ENCODE measurements around the gene ADAT3.

Gene ADAT3

GRCh38 chr19:1905110-1905862 is at the start of gene ADAT3, which contains the start of gene SCAMP4:
Gene ADAT3 (plus strand): TSS chr19:1905399. CDS start chr19:1912048, 6,649 bp downstream.
Gene SCAMP4 (plus strand): TSS chr19:1905399. CDS start chr19:1915020, 9,621 bp downstream.
- DNase-seq, result peak; percentile 51 to 99 (median 98)

DNA sequence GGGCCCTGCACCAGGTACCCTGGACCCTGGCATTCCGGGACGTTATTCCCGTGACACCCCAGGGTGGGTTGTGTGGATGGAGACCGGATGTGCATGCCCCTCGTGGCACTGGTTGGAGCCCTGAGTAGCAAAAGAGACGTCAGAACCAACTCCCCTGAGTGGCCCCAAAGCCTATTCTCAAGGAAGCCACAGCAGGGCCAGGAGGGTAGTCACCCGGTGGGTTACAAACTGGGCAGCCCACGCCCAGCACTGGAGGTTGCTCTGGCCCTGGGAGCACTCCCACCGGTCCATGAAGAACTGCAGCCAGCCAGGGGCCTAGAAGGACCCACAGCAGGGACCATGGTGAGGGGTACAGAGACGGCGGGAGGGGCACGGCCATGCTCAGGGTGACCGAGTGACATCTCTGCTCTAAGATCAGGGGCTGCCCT is 49.4 kb upstream of the ADAT3 start:
- no peak for DNase-seq

DNA sequence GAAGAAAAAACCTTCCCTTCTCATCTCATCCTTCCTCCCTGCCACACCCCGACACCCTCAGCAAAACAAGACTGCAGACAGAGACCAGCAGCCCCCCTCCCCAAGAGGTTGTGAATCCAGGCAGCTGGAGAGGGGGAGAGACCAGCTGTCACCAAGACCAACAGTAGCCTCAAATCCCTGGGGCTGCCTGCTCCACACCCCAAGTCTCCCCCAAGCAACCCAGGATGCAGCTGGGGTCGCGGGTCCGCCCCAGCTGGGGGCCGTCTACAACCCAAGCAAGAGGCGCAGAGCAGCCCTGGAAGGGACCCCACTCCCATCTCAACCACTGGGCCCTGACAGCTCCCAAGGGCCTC is 48.9 kb upstream of the ADAT3 start:
- DNase-seq, result no peak

- peak in 30 of 58 donors; percentile 20 to 60 (median 40) for DNase-seq
These were observed 48.2 kb upstream of the ADAT3 start for GRCh38 chr19:1856698-1857603.

DNA sequence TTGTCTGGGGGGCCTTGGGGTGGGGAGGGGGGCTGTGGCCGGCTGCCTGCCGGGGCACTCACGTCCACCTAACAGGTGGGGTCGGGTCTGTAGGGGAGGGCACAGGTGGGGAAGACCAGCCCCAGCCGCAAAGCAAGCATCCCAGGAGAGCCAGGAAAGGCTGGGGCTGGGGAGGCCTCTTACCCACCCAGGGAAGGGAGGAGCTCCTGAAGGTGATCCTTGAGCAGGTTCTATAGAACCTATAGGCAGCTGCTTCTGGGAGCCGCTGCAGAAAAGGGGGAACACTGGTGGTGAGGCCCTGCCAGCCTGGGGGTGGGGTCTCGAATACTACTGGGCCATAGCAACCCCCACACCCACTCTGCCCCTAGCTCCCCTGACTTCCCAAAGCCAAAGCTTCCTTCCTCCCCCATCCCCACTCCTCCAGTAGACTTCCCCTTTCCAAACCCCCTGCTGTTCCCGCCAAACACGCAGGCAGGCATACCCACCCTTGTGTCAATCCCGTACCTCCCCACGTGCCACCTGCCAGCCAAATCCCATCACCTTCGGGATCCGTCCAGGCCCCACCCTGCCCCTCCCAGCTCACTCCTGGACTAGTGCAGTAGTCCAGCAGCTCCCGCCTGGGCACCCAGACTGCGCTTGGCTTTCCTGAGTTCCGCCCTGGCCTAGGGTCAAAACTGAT is 47.4 kb upstream of the ADAT3 start:
- DNase-seq, result no peak

GRCh38 chr19:1858412-1859081 is 46.7 kb upstream of the ADAT3 start:
- no peak for DNase-seq

- DNase-seq, result peak in 1 of 58 donors; percentile 30
These were observed 45.8 kb upstream of the ADAT3 start for GRCh38 chr19:1859331-1859781.

- DNase-seq, result peak in 50 of 58 donors; percentile 11 to 82 (median 56)
These were observed 45.0 kb upstream of the ADAT3 start for GRCh38 chr19:1860042-1860775.

DNA sequence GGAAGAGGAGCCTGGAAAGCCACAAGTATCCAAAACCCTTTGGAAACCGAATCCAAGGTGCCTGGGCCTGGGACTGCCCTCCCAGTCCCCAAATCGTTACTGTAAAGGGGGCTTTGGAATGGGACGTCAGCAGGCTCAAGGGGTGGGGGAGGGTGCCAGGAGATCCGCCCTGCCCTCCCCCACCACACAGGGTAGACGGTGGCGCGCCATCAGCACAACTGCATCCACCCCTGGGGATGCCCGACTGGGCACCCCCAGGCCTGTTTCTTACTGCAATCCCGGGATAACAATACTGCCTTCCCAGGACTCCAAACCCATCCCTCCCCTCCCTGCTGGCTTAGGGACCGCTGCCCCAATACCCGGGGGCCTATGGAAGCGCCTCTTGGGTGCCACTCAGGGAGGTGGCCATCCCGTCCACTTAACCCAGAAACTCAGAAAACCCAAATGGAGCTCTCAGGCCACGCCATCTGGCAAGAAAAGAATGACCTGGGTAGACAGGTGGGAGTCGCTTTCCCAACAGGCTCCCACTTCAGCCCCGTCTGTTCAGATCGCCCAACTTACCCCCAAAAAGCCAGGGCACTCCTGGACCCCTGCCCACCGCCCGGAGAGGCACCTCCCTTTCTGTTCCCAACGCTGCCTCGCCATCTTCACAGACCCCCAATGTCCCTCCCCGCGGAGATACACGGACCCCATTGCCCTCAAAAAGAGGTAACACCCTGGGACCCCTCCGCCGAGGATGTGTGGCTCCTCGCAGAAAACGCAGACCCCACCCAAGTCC is 44.2 kb upstream of the ADAT3 start:
- DNase-seq, result no peak

- DNase-seq, result no peak
These were observed 43.6 kb upstream of the ADAT3 start for GRCh38 chr19:1861599-1862031.

DNA sequence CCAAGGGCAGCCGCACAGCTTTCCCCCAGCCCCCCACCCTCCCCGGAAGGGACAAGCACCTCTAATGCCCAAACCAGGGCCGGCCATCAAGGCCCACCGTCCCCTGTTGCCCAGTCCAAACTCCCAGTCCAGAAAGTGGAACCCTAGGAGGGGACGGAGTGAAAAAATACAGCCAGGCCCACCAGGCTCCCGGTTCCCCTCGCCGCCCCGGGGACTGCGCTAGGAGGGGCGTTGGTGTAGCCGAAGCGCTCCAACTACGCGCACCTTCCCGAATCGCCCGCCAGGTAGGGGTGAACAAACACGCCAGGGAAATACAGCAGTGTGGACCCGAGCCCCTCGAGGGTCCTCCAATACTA is 43.2 kb upstream of the ADAT3 start:
- DNase-seq, result no peak

GRCh38 chr19:1862424-1863327 is 42.5 kb upstream of the ADAT3 start:
- no peak for DNase-seq

DNA sequence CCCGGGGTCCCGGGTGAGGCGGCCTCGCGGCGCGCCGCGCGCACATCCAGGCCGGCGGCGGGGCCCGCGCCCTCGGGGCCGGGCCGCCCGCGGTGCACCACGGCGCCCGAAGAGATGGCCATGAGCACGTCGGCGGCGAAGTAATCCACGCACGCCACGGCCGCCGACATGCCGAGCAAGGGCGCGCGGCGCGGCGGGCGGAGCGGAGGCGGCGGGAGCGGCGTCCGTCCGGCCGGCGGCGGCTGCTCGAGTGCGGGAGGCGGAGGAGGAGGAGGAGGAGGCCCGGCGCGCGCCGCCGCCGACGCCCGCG is 41.9 kb upstream of the ADAT3 start, which contains the start of gene KLF16:
KLF16 (minus strand) TSS at position 252 of the 310 bp plus-strand sequence; CDS start at position 170, 82 bp downstream.
- DNase-seq, result no peak

DNA sequence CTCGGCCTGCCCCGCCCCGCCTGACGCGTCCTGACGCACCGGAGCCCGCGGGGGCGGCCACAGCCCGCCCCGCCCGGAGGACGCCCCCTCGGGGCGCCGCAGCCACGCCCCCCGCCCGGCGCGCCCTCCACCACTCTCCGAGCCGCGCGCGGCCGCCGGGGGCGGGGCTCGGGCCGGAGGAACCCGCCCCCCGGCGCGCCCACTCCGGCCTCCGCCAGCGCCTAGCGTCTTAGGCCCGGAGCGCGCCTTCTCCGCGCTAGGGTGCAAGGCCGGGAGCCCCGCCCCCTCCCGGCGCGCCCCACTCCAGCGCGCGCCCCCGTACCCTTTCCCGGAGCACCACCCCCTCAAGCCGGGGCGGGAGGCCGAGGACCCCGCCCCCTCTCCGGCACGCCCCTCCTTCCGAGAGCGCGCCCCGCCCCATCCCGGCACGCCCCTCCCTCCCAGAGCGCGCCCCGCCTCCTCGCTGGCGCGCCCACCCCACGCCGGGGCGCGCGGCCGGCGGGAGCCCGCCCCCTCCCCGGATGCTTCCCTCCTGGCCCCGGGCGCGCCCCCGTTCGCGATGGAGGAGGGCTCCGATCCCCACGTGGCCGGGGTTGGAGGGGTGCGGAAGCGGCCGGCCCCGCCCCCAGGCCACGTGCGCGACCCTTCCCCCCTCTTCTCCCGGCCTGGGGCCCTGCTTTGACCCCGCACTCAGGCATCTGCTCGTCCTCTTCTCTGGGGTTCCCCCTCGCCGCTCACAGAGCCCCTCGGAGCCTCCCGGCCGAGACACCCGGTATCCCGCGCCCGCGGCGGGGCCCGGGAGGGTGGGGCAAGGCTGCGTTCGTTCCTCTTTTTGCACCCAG is 41.3 kb upstream of the ADAT3 start:
- peak; percentile 54 to 96 (median 85) for DNase-seq

- DNase-seq, result peak in 47 of 58 donors; percentile 19 to 69 (median 49)
These were observed 40.6 kb upstream of the ADAT3 start for GRCh38 chr19:1864480-1865171.

DNA sequence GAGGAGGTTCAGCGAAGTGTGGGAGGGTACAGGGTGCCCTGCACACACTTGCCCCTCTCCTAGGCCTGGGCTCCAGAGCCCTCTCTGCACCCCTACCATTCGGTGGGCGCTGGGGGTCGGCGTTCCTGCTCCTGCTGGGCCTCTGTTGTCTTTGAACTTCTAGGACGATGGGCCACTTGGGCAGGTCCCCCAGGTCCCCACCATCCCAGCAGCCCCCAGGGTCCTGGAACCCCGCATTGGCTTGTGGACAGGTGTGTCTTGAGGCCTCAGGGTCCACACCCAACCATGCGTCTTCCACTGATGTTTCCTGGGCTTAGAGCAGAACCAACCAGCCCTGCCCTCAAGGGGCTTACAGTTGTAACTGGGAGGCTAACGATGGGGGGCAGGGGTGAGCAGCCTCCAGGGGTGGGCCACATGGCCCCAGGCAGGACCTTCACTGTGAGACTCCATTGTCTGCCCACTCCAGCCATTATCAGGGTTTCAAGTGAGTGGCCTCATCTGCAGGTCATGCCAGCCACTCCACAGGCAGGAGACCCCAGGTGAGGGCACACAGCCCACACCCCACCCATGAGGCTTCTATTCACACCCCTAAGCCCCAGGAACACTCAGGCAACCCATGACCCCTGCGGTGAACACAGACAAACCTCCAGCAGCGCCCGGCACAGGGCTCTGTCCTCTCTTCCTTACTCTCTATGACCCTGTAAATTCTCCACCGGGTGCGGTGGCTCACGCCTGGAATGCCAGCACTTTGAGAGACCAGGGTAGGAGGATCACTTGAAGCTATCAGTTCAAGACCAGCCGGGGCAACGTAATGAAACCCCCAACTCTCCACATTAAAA is 39.8 kb upstream of the ADAT3 start:
- no peak for DNase-seq

Measured in anterior cingulate cortex (tissue), 58 donors.